ENCODE results near the gene ZNF80. TPM values are rescaled to one million over a fixed set of nuclear protein-coding genes. Genes with fewer than 3 reads are reported as not detected.

The ZNF80 gene
- 0.06 TPM for total RNA-seq

DNA sequence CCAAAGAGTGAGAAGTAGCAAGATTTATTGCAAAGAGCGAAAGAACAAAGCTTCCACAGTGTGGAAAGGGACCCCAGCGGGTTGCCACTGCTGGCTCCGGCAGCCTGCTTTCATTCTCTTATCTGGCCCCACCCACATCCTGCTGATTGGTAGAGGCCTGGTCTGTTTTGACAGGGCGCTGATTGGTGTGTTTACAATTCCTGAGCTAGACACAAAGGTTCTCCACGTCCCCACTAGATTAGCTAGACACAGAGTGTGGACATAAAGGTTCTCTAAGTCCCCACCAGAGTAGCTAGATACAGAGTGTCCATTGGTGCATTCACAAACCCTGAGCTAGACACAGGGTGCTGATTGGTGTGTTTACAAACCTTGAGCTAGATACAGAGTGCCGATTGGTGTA lies at the start of gene ZNF80:
Gene ZNF80 (minus strand): TSS at position 101 of the 400 bp plus-strand sequence. CDS start 504 bp downstream, outside the sequence.

Other genes with a start within 250 kb of the ZNF80 start
- 7.1 TPM for gene CCDC191, start 181.1 kb downstream of the ZNF80 start, total RNA-seq
- gene QTRT2, start 180.8 kb downstream of the ZNF80 start, total RNA-seq = 29.0 TPM
- not detected for gene DRD3, start 58.5 kb downstream of the ZNF80 start, total RNA-seq
- 1.5 TPM for gene TIGIT, start 56.5 kb upstream of the ZNF80 start, total RNA-seq

Measured in metanephros (tissue), 1 donor.